GM04504 (cell line): Measurements from ENCODE around the gene GID8.

ENCODE experiments used
- DNase-seq: peaks from one replicate; pipeline ENCODE4 v3.0.0-alpha.2; 2012; ENCODE audit warnings: low read depth

The GID8 gene

GRCh38 chr20:62943396-62943795 lies 5.4 kb downstream of the GID8 start:
- DNase-seq = no peak

- no peak for DNase-seq
These were observed 6.2 kb downstream of the GID8 start for GRCh38 chr20:62944184-62944583.

- DNase-seq = no peak
These were observed 6.8 kb downstream of the GID8 start for GRCh38 chr20:62944746-62945145.

- DNase-seq = no peak
These were observed 7.9 kb downstream of the GID8 start for GRCh38 chr20:62945771-62946339.

DNA sequence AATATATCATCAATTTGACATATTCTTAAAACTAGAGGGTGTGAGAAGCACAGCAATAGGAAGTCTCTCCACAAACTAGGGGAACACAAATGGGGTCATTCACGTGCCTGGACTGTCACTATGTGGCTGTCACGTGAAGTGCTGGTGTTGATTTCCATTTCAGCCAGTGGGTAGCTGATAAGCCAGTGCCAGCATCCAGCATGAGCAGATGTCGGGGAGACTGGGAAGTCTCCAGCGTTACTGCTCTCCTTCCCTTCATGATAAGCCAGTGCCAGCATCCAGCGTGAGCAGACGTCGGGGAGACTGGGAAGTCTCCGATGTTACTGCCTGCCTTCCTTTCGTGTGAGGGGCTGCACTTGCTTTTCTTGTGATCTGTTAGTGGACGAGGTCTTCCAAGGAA lies 9.0 kb downstream of the GID8 start:
- DNase-seq = no peak

GRCh38 chr20:62947532-62948300 lies 9.8 kb downstream of the GID8 start:
- no peak for DNase-seq

DNA sequence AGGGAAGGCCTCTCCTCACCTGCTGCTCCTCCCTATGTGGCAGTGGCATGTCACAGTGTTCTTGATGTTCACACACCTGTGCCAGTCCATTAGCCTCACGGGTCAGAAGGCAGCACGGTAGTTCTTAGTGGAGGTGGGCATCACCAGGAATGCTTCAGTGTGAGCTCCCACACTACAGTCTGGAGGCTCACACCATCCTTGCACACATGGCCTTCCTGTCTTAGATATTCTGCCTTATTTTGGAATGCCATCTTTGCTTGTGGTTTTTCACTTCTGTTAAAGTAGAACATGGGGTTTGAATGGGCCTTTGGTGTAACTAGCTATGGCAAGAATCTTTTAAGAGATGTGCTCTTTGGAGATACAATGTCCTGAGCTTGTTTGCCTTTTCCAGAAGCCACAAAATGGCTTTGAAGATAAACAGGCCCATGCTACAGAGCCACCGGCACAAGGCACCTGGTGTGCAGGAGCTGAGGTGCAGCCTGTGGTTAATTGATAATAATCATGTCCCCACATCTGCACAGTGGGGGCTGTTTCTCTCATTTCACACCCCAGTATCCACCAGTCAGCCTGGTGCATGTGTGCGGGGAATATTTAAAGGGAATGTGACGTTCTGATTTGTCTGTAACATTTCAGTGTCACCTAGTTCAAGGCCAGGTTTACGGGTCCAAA lies 11.3 kb downstream of the GID8 start:
- no peak for DNase-seq

- DNase-seq = no peak
These were observed 12.0 kb downstream of the GID8 start for GRCh38 chr20:62949962-62950361.

GRCh38 chr20:62950741-62951140 lies 12.8 kb downstream of the GID8 start:
- no peak for DNase-seq

- no peak for DNase-seq
These were observed 13.4 kb downstream of the GID8 start for GRCh38 chr20:62951143-62951895.

- no peak for DNase-seq
These were observed 14.0 kb downstream of the GID8 start for GRCh38 chr20:62951896-62952372.

GRCh38 chr20:62952373-62952967 lies 14.5 kb downstream of the GID8 start, which contains the start of gene SLC17A9:
SLC17A9 (plus strand) TSS chr20:62952709; CDS start chr20:62952831, 122 bp downstream.
- no peak for DNase-seq

DNA sequence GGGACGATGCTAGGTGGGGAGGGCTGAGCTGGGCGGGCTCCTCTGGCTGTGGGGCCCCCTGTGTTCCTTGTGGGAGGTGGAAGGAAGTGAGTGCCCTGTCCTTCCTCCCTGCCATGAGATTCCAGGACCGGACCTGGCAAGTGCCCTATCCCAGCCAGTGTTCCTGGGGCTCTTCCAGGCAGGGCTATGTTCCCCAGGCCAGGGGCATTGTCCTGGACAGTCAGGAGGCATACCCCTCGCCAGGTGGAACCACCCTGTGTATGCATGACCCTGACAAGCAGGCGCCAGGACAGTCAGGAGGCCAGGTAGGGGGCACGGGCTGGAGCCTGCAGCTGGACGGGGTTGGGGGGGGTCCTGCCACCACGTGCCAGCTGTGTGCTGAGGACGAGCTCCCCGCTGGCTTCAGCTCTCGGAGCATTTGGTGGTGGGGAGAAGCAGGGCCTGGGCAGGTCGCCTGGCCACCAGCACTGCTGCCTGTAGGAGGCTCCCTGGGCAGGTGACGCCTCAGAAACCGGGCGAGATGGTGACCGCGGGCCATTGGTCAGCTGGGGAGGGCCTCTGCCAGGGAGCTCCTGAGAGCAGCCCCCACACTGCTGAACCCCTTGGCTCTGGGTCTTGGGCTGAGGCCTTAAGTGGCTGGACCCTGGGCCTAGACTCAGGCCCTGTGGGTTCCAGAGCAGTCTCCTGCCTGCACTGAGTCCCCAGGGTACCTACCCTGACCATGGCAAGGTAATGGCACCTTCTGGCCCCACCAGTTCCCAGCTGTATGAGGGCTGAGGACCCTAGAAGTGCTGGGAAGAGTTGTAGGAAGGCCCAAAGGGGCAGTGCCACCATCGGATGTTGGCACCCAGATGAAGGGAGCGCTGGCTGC lies 15.3 kb downstream of the GID8 start:
- no peak for DNase-seq

GRCh38 chr20:62953839-62954703 lies 16.1 kb downstream of the GID8 start:
- peak; percentile 35 for DNase-seq

- no peak for DNase-seq
These were observed 17.8 kb downstream of the GID8 start for GRCh38 chr20:62955519-62956386.

GRCh38 chr20:62956387-62957135 lies 18.6 kb downstream of the GID8 start:
- DNase-seq = no peak

DNA sequence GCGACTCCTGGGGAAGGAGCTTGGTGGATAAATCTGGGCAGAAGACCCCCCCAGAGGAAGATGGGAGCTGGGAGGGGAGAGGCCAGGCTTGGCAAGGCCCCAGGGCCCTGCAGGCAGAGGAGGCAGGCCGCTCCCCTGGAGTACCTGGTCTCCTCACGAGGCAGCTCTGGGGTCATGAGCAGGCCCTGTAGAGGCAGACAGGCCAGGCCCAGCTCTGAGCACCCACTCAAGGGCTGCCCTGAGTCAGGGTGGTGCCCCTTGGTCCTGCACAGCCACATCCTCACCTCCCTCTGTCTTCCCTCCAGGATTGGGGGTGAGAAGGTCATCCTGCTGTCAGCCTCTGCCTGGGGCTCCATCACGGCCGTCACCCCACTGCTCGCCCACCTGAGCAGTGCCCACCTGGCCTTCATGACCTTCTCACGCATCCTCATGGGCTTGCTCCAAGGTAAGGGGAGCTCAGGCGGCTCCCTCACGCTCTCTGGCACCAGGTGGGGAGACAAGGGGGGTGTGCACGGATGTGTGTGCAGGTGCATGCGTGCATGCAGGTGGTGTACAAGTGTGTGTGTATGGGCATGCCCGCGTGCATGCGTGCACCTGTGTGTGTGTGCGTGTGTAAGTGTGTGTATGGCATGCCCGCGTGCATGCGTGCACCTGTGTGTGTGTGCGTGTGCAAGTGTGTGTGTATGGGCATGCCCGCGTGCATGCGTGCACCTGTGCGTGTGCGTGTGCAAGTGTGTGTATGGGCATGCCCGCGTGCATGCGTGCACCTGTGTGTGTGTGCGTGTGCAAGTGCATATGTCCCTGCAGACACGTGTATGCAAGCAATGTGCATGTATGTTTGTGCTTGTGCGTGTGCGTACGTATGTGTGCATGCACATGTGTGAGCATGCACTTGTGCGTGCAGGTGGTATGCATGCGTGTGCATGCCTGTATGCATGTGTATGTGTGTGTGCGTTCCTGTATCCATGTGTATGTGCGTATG lies 19.5 kb downstream of the GID8 start:
- no peak for DNase-seq
